Stimulated activated CD8-positive, alpha-beta memory T cell treated with anti-CD3 and anti-CD28 coated beads, Interleukin-4, amount 100 ng/mL, for 4 hours (primary cell): Measurements from ENCODE around the gene OMP.

Source experiments
- DNase-seq, 2 donors: peaks; one replicate each; pipeline ENCODE4 v3.0.0-alpha.2; 2020; ENCODE audit warnings: low read depth in 2 of 2, low spot score in 1 of 2

Gene OMP

GRCh38 chr11:77137421-77137820, 34.8 kb downstream of the OMP start:
- no peak for DNase-seq

GRCh38 chr11:77138106-77138649, 35.5 kb downstream of the OMP start:
- no peak for DNase-seq

DNA sequence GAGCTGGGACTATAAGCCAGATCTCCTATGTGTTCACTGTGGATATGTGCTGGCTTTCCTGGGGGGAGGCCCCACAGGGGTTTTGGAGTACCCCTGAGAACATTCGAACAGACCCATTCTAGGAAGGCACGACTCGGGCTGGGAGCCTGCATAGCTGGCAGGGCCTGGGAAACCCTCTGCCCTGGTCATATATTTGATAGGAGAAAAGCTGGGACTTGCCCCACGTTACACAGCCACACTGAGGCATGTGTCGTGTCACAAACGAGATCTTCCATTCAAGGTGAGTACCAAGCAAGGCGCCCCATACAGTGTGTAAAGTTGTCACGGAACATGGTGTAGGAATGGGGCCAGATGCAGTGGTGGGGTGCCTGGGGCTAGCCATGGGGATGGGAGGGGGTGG, 36.6 kb downstream of the OMP start:
- no peak for DNase-seq

DNA sequence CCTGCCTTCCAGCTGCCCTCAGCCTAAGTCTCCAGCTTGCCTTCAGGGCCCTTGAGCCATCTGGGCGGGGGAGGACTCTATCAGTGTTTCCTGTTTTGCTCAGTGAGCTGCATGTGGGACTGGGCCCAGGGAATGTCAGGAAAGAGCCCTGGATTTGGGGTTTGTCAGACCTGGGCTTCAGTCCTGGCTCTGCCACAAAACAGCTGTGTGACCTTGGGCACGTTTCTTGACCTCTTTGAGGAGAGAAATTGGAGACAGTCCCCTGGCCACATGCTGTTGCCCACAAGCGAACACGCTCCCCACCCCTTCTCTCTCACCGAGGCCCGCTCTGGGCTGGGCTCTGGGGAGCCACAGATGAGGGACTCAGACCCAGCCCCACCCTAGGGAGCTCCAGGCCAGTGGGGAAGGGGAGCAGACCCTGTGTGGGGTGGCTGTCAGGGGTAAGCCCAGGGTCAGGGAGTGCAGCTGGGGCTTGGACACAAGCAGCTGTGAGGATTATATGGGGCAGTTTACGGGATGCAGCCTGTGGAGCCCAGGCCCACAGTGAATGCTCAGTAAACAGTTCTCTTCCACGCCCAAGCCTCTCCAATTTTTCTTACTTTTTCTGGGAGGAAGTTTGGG, 37.7 kb downstream of the OMP start:
- DNase-seq = no peak

DNA sequence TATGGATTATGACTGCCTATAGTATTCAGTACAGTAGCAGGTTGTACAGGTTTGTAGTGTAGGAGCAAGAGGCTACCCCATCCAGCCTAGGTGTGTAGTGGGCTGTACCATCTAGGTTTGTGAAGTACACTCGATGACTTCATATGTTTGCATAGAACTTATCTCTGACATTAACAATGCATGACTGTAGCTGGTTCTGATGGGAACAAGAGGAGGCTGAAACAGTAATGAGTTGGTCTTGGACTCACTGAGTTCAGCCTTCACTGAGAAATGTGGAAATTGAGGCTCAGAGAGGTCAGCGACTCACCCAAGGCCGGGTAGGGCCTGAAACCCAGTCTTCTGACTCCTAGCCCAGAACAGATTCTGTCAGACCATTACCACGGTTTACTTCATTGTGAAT, 38.4 kb downstream of the OMP start:
- no peak for DNase-seq

GRCh38 chr11:77141475-77141874, 38.8 kb downstream of the OMP start:
- DNase-seq = no peak

DNA sequence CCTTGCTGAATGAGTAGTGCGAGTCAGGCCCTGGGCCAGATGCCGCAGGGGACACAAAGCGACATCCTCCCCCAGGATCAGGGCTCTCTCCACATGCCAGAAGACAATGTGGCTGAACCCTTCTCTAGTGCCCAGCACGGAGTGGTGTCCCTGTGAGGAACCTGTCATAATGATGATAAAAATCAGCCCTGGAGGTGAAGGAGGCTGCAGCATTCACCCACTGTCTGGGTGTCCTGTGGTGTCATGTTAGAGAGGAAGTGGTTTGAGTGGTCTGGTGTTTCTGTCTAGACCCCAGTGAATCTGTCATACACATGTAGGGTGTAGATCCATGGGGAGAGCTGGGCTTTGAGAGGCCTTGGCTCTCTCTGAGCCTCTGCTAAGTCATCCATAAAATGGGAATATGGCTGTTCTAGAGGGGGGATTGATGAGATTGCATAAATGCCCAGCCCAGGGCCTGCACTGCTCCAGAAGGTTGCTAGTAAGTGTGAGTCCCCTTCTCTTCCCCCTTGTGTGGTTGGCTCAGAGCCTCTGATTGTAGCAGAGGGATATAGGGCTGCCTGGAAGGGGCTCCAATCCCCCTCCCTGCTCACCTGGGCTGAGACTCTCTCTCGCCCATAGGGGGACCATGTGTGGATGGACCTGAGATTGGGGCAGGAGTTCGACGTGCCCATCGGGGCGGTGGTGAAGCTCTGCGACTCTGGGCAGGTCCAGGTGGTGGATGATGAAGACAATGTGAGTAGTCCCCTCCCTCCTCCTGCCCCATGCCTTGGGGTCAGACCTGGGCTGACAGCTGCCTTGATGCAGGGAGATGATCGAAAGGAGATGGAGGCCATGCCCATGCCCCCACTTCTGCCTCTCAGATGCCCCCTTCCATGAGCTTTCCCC, 39.7 kb downstream of the OMP start:
- no peak for DNase-seq

GRCh38 chr11:77143405-77144020, 40.9 kb downstream of the OMP start:
- DNase-seq = no peak

DNA sequence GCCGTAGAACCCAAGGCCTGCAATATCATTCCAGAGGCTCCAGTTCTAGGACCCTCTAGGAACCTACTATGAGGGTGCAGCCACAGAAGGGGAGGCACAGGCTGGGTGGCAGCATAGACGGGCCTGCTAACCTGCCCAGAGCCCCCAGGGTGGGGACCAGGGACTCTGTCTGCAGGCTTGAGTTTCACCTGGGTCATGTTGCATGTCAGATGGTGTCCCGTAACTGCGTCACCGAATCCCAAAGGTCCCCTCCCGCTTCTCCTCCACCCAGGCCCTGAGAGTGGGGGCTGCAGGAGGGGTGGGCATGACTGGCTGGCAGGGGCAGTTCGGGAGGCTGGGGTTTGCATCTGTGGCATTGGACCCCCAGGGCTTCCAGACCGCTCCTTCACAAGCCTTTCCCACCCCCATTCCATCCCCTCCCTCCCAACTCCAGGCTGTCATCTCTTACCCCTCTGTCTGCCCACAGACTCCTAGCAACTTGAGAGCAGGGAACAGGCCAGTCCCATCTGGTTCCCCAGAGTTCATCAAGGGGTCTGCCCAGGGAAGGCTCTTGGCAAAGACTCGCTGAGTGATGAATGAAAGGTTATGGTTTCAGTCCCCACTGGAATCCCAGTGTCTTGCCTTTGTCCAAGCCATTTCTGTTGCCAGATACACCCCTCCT, 41.7 kb downstream of the OMP start:
- no peak for DNase-seq

GRCh38 chr11:77144857-77145428, 42.3 kb downstream of the OMP start:
- DNase-seq = no peak

- DNase-seq = no peak
These were observed 43.8 kb downstream of the OMP start for GRCh38 chr11:77146261-77147035.

GRCh38 chr11:77147036-77147315, 44.3 kb downstream of the OMP start:
- DNase-seq = no peak

DNA sequence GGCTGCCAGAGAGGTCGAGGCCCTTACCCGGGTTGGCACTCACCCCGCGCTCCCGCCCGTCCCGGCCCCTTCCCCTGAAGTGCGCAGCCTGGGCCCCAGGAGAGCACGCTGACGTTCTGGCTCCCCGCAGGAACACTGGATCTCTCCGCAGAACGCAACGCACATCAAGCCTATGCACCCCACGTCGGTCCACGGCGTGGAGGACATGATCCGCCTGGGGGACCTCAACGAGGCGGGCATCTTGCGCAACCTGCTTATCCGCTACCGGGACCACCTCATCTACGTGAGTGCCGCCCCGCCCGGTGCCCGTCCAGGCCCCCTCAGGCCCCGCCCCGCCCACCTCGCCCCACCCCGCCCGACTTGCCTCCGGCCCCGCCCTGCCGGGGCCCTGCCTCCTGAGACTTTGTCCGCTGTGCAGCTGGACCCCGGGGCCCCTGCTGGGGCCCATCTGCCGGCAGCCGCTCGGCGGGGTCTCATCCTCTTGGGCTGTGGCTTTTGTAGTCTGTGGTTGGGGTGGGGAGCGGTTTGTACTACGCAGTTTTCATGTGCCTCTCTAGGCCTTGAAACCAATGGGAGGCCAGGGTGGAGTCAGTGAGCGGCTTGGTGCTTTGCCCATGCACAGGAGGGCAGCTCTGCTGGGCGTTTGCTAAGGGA, 45.2 kb downstream of the OMP start:
- no peak for DNase-seq

GRCh38 chr11:77148963-77149715, 46.5 kb downstream of the OMP start:
- no peak for DNase-seq

GRCh38 chr11:77149716-77150392, 47.2 kb downstream of the OMP start:
- DNase-seq = no peak

DNA sequence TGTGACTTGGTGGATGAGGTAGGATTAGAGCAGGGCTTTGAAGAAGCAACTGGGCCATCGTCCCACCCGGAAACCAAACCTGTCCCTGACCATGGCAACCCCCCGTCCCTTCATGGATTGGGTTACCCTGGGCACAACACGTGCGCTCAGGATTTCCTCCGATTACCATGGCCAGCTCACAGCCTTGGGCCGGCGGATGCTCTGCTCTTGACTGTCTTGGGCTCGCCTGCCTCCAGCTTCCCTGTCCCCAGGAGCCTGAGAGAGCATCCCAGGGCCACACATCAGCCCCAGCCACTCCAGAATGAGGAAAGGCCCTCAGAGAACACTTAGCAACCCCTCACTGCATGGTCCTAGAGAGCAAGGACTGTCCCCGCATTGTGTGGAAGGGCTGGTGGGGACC, 48.2 kb downstream of the OMP start:
- no peak for DNase-seq

- DNase-seq = peak; percentile 7 to 26
These were observed 49.3 kb downstream of the OMP start for GRCh38 chr11:77151804-77152509.

DNA sequence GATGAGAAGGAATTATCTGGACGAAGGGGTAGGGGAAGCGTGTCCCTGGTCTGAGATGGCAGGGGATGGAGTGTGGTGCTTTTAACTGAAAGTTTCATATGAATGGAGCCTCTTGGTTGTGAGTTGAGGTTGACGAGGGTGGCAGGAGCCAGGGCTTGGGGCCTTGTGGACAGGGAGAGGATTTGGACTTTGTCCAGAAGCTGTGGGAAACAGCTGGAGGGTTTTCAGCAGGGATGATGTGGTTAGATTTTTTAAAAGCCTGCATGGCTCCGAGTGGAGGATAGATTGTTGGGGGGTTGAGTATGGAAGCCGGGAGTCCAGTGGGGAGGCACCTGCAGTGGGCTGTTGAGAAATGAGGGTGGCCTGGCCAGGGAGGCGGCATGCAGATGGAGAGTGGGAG, 50.2 kb downstream of the OMP start:
- DNase-seq = no peak
